ENCODE results near the gene PLXNC1. TPM values are rescaled to one million over a fixed set of nuclear protein-coding genes. Genes with fewer than 3 reads are reported as not detected.

The PLXNC1 gene
- total RNA-seq, 1 donor = 40.4 TPM

DNA sequence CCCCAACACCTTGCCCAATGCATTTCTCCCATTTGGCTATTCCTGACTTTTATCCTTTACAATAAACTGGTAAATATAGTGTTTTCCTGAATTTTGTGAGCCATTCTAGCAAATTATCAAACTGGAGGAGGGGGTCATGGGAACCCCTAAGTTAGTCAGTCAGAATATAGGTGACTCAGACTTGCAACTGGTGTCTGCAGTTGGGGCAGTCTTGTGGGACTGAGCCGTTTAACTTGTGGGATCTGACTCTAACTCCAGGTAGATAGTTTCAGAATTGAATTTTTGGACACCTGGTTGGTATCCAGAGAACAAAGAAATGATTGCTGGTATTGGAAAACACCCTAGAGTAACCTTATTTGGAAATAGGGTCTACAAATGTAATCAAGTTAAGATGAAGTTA, 177.9 kb downstream of the PLXNC1 start:
- no peaks in the 10 kb centered on the region for H3K4me1 ChIP-seq (ENCODE audit: insufficient read depth, low read length)
- H3K27me3 ChIP-seq (ENCODE audit: insufficient read depth, low read length) = no peaks in the 10 kb centered on the region
- H3K4me3 ChIP-seq (ENCODE audit: low read length) = no peak overlapping the region
- peaks cover 3% of the 10 kb centered on the region for H3K9me3 ChIP-seq (ENCODE audit: low read depth, low read length)

DNA sequence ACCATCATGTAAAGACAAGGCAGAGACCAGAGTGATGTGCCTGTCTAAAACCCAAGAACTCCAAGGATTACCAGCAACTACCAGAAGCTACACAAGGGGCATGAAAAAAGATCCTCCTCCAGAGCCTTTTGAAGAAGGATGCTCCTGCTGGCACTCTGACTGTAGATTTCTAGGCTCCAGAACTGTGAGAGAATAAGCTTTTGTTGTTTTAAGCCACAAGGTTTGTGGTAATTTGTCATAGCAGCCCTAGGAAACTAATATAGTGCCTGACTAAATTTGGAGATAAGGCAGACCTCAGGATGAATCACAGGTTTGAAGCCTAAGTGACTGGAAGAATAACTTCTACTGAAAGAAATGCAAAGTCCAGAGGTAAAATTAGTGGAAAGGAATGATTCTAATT, 178.3 kb downstream of the PLXNC1 start:
- Histone ChIP-seq H3K27me3 (ENCODE audit: insufficient read depth, low read length) (no peaks in the 10 kb centered on the region), H3K9me3 (ENCODE audit: low read depth, low read length) (no peaks in the 10 kb centered on the region)

DNA sequence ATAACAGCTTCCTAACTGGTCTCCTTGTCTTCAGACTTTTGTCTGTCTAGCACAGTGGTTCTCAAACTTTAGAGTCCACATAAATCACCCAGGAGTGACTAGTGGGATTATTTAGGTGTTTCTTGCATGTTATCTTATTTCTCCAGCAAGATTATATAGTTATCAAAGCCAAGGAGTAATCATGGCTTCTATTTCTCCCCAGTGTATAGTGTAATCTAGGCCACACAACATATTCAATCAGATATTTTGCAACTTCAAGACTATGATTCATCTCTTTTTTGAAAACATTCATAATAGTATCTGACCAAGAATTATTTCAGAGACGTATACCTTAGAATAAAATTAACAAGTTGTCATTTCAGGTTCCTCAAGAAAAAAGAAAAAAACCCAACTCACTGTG, 179.4 kb downstream of the PLXNC1 start:
- H3K27me3 ChIP-seq (ENCODE audit: insufficient read depth, low read length) = no peaks in the 10 kb centered on the region
- H3K9me3 ChIP-seq (ENCODE audit: low read depth, low read length) = no peaks in the 10 kb centered on the region
- no peaks in the 10 kb centered on the region for H3K4me1 ChIP-seq (ENCODE audit: insufficient read depth, low read length)

More for the DNA sequence above, 178.3 kb downstream of the PLXNC1 start:
- H3K4me1 ChIP-seq (ENCODE audit: insufficient read depth, low read length) = no peaks in the 10 kb centered on the region
- no peak overlapping the region for H3K4me3 ChIP-seq (ENCODE audit: low read length)

DNA sequence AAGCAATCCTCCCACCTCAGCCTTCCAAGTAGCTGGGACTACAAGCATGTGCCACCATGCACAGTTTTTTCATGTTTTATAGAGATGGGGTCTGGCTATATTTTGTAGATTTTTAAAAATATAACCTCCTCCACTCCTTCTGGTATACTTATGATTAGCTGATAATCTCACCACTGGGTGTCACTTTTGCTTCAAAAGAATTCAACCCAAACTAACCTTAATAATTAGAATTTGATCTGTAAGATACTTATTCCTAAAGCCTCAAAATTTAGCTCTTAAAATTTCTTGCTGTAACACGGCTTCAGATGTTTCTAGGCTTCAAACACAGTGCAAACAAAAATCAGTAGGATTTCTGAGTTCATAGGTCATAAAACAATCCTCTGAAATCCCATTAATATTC, 181.0 kb downstream of the PLXNC1 start:
- no peaks in the 10 kb centered on the region for H3K27me3 ChIP-seq (ENCODE audit: insufficient read depth, low read length)
- no peaks in the 10 kb centered on the region for H3K4me1 ChIP-seq (ENCODE audit: insufficient read depth, low read length)
- H3K4me3 ChIP-seq (ENCODE audit: low read length) = no peak overlapping the region

More for the DNA sequence above, 179.4 kb downstream of the PLXNC1 start:
- H3K4me3 ChIP-seq (ENCODE audit: low read length) = no peak overlapping the region

GRCh38 chr12:94333396-94333795, 185.0 kb downstream of the PLXNC1 start:
- no peaks in the 10 kb centered on the region for H3K4me1 ChIP-seq (ENCODE audit: insufficient read depth, low read length)

More for the DNA sequence above, 181.0 kb downstream of the PLXNC1 start:
- H3K9me3 ChIP-seq (ENCODE audit: low read depth, low read length) = no peaks in the 10 kb centered on the region

DNA sequence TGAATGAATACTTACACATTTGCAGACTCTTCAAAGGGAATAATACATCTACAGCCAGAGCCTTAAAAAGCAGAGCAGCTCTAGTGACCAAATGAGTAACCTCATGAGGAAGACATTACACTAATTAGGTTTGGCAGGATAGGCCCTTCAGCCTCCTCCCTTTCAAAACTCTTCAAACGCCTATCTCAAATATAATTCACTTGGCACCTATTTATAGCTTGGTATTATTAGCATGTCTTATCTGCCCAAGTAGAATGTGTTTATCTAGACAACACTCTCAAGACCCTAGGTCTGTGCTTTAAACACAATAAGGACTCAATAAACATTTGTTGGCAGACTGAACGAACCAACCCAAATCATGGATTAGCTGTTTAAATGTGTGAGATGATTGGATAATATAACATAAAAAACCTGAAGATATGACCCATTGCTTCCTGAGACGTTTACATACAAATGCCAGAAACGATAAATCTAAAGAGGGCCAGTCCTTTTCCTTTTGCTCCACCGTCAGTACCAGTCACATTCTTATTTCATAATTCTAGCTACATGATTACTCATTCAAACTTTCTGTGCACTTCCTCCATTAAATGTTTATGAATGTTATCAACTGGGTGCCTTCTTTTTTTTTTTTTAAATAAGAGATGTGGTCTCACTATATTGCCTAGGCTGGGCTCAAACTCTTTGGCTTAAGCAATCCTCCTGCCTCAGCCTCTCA, 188.0 kb downstream of the PLXNC1 start:
- Histone ChIP-seq H3K4me1 (ENCODE audit: insufficient read depth, low read length) (no peaks in the 10 kb centered on the region), H3K4me3 (ENCODE audit: low read length) (no peak overlapping the region), H3K9me3 (ENCODE audit: low read depth, low read length) (no peaks in the 10 kb centered on the region), H3K27me3 (ENCODE audit: insufficient read depth, low read length) (no peaks in the 10 kb centered on the region)

More at GRCh38 chr12:94333396-94333795, 185.0 kb downstream of the PLXNC1 start:
- no peak overlapping the region for H3K4me3 ChIP-seq (ENCODE audit: low read length)
- no peaks in the 10 kb centered on the region for H3K9me3 ChIP-seq (ENCODE audit: low read depth, low read length)
- H3K27me3 ChIP-seq (ENCODE audit: insufficient read depth, low read length) = no peaks in the 10 kb centered on the region

- H3K4me1 ChIP-seq (ENCODE audit: insufficient read depth, low read length) = no peaks in the 10 kb centered on the region
- no peaks in the 10 kb centered on the region for H3K9me3 ChIP-seq (ENCODE audit: low read depth, low read length)
- no peak overlapping the region for H3K4me3 ChIP-seq (ENCODE audit: low read length)
- H3K27me3 ChIP-seq (ENCODE audit: insufficient read depth, low read length) = no peaks in the 10 kb centered on the region
These were observed 189.8 kb downstream of the PLXNC1 start for GRCh38 chr12:94338006-94338794.

- Histone ChIP-seq H3K27me3 (ENCODE audit: insufficient read depth, low read length) (no peaks in the 10 kb centered on the region), H3K4me3 (ENCODE audit: low read length) (no peak overlapping the region), H3K4me1 (ENCODE audit: insufficient read depth, low read length) (no peaks in the 10 kb centered on the region), H3K9me3 (ENCODE audit: low read depth, low read length) (no peaks in the 10 kb centered on the region)
These were observed 192.2 kb downstream of the PLXNC1 start for GRCh38 chr12:94340573-94340972.

- Histone ChIP-seq H3K4me3 (ENCODE audit: low read length) (no peak overlapping the region), H3K4me1 (ENCODE audit: insufficient read depth, low read length) (no peaks in the 10 kb centered on the region), H3K27me3 (ENCODE audit: insufficient read depth, low read length) (no peaks in the 10 kb centered on the region), H3K9me3 (ENCODE audit: low read depth, low read length) (peaks cover 56% of the 10 kb centered on the region)
These were observed 204.8 kb downstream of the PLXNC1 start for GRCh38 chr12:94353130-94353529.
